HCT116 (cell line): ENCODE results near the gene AGPS. TPM values are rescaled to one million over a fixed set of nuclear protein-coding genes. Genes with fewer than 3 reads are reported as not detected.
"Not testable (repeated sequence)": the region's sequence is repeated elsewhere in the genome, so short reads cannot be mapped to it uniquely, and the experiment has no call there.

Experiments used
- ATAC-seq: fragments of 200-7000 bp; cut with Tn5 transposase; 2 replicates; pipeline ENCODE4 v1.9.1; 2020; ENCODE audit warnings: mild to moderate bottlenecking, moderate library complexity
- BruUV-seq: library from RNA; stranded (reverse); fragments of 400-500 nt; replicated peaks from 2 replicates; lab custom pipeline; 2021; lab: Mats Ljungman, UMichigan
- CTCF ChIA-PET: fragments of 300-600 bp; sonication (Branson Sonifier 250); formaldehyde crosslinking; loops from one replicate; lab custom pipeline; 2021; ENCODE audit warnings: antibody characterized with exemption; lab: Charles Lee
- POLR2A ChIA-PET: fragments of 300-600, 350-600 bp; sonication (Branson Sonifier 250); formaldehyde crosslinking; loops from one replicate; lab custom pipeline; 2021; ENCODE audit warnings: antibody characterized with exemption; lab: Charles Lee
- RAD21 ChIA-PET, 2 experiments: fragments of 300-600 bp; sonication (Branson Sonifier 250); formaldehyde crosslinking; loops; one replicate each; lab custom pipeline; 2023; ENCODE audit warnings: low total read pairs in 2 of 2; ENCODE audit not compliant: uncharacterized antibody in 2 of 2, unreplicated experiment in 2 of 2, low non-redundant PET in 1 of 2; lab: Charles Lee
- DNase-seq: peaks from one replicate; pipeline ENCODE4 v3.0.0-alpha.2; 2010; ENCODE audit warnings: low read depth, low spot score
- H2AFZ ChIP-seq: fragments of 200-600 bp; shearing (Covaris generic), sonication (generic); 2 replicates; pipeline ENCODE4 v1.6.1; 2017; ENCODE audit warnings: low read depth, mixed run types, mixed read lengths, antibody characterized with exemption, low read length; ENCODE audit not compliant: poor library complexity, severe bottlenecking
- H3K27ac ChIP-seq: 2 replicates; pipeline ENCODE4 v1.5.1; 2012; ENCODE audit warnings: low read depth, low read length
- H3K27me3 ChIP-seq: fragments of 200-600 bp; sonication (generic); 2 replicates; pipeline ENCODE4 v1.6.1; 2016; ENCODE audit warnings: mixed run types, low read length, mixed read lengths; ENCODE audit not compliant: insufficient read depth
- H3K36me3 ChIP-seq, 2 experiments: fragments of 200-500 bp in 1 of 2; fragments of 200-600 bp in 1 of 2; sonication (Bioruptor generic) in 1 of 2; sonication (generic) in 1 of 2; 2 replicates each; pipeline versions ENCODE4 v1.5.1 to v1.6.1; 2014 to 2016; ENCODE audit warnings: low read length in 2 of 2, inconsistent platforms in 1 of 2, mixed read lengths in 1 of 2, mixed run types in 1 of 2; ENCODE audit not compliant: insufficient read depth in 2 of 2, control insufficient read depth in 1 of 2
- H3K4me1 ChIP-seq, 2 experiments: fragments of 200-600 bp in 1 of 2; sonication (generic) in 1 of 2; 2 replicates each; pipeline versions ENCODE4 v1.5.1 to v1.6.1; 2012 to 2017; ENCODE audit warnings: low read length in 2 of 2, inconsistent platforms in 1 of 2, mild to moderate bottlenecking in 1 of 2, mixed read lengths in 1 of 2, mixed run types in 1 of 2, moderate library complexity in 1 of 2; ENCODE audit not compliant: insufficient read depth in 2 of 2, control insufficient read depth in 1 of 2
- H3K4me2 ChIP-seq: fragments of 200-600 bp; sonication (generic); 2 replicates; pipeline ENCODE4 v1.6.1; 2017; ENCODE audit warnings: mixed run types, low read length, mixed read lengths
- H3K4me3 ChIP-seq, 2 experiments: fragments of 200-600 bp in 1 of 2; sonication (generic) in 1 of 2; replicated peaks in 1 of 2; 2 replicates each; pipeline ENCODE4 v1.5.1; 2011 to 2016; ENCODE audit warnings: low read length in 2 of 2, control low read depth in 1 of 2, low read depth in 1 of 2, mild to moderate bottlenecking in 1 of 2, mixed read lengths in 1 of 2, mixed run types in 1 of 2
- H3K79me2 ChIP-seq: fragments of 200-600 bp; sonication (generic); 2 replicates; pipeline ENCODE4 v1.6.1; 2017; ENCODE audit warnings: mild to moderate bottlenecking, mixed run types, low read length, moderate library complexity, mixed read lengths; ENCODE audit not compliant: insufficient read depth
- H3K9ac ChIP-seq: fragments of 200-600 bp; sonication (generic); 2 replicates; pipeline ENCODE4 v1.6.1; 2016; ENCODE audit warnings: low read length, mixed read lengths
- H3K9me2 ChIP-seq: fragments of 200-600 bp; sonication (generic), shearing (Covaris generic); 2 replicates; pipeline ENCODE4 v1.6.1; 2017; ENCODE audit warnings: mixed run types, mild to moderate bottlenecking, moderate library complexity; ENCODE audit not compliant: insufficient read depth
- H3K9me3 ChIP-seq, 2 experiments: fragments of 200-500 bp in 1 of 2; fragments of 200-600 bp in 1 of 2; sonication (Bioruptor generic) in 1 of 2; sonication (generic) in 1 of 2; 2 replicates each; pipeline ENCODE4 v1.6.1; 2014 to 2017; ENCODE audit warnings: low read length in 2 of 2, mixed read lengths in 2 of 2, inconsistent platforms in 1 of 2, low read depth in 1 of 2, mild to moderate bottlenecking in 1 of 2, mixed run types in 1 of 2, moderate library complexity in 1 of 2; ENCODE audit not compliant: control insufficient read depth in 1 of 2, insufficient read depth in 1 of 2
- H4K20me1 ChIP-seq: fragments of 200-600 bp; sonication (generic), shearing (Covaris generic); 2 replicates; pipeline ENCODE4 v1.6.1; 2017; ENCODE audit warnings: mixed run types, mild to moderate bottlenecking, moderate library complexity; ENCODE audit not compliant: insufficient read depth
- ATF3 ChIP-seq: IDR thresholded peaks from 2 replicates; pipeline ENCODE4 v1.6.1; 2012
- CBX3 ChIP-seq: IDR thresholded peaks from 2 replicates; pipeline ENCODE4 v1.6.1; 2012; ENCODE audit warnings: low read depth
- CEBPB ChIP-seq: IDR thresholded peaks from 2 replicates; pipeline ENCODE4 v1.6.1; 2012; ENCODE audit warnings: low read depth
- EGR1 ChIP-seq: IDR thresholded peaks from 2 replicates; pipeline ENCODE4 v1.6.1; 2012; ENCODE audit warnings: low read depth
- ELF1 ChIP-seq: IDR thresholded peaks from 2 replicates; pipeline ENCODE4 v1.6.1; 2012; ENCODE audit warnings: low read depth, borderline replicate concordance
- EZH2 ChIP-seq: fragments of 200-600 bp; sonication (generic); IDR thresholded peaks from 2 replicates; pipeline ENCODE4 v1.6.1; 2017; ENCODE audit warnings: antibody characterized with exemption, mixed run types
- EZH2phosphoT487 ChIP-seq: fragments of 200-600 bp; IDR thresholded peaks from 2 replicates; pipeline ENCODE4 v1.6.1; 2018; ENCODE audit warnings: antibody characterized with exemption, borderline replicate concordance
- FOSL1 ChIP-seq: IDR thresholded peaks from 2 replicates; pipeline ENCODE4 v1.6.1; 2012; ENCODE audit warnings: low read depth
- JUND ChIP-seq: IDR thresholded peaks from 2 replicates; pipeline ENCODE4 v1.6.1; 2012
- MAX ChIP-seq: IDR thresholded peaks from 2 replicates; pipeline ENCODE4 v1.6.1; 2012
- POLR2A ChIP-seq: IDR thresholded peaks from 2 replicates; pipeline ENCODE4 v1.7.0; 2011; ENCODE audit warnings: borderline replicate concordance; ENCODE audit not compliant: insufficient read depth, insufficient read length; ENCODE audit errors: extremely low read depth
- POLR2AphosphoS5 ChIP-seq: IDR thresholded peaks from 2 replicates; pipeline ENCODE4 v1.6.1; 2011; ENCODE audit warnings: mild to moderate bottlenecking, low read depth, low read length, moderate library complexity
- RAD21 ChIP-seq: IDR thresholded peaks from 2 replicates; pipeline ENCODE4 v1.6.1; 2012; ENCODE audit warnings: low read depth, mild to moderate bottlenecking
- REST ChIP-seq: IDR thresholded peaks from 2 replicates; pipeline ENCODE4 v1.6.1; 2012; ENCODE audit warnings: low read depth
- SIN3A ChIP-seq: IDR thresholded peaks from 2 replicates; pipeline ENCODE4 v1.6.1; 2012; ENCODE audit warnings: low read depth
- SP1 ChIP-seq: IDR thresholded peaks from 2 replicates; pipeline ENCODE4 v1.6.1; 2012; ENCODE audit warnings: low read depth
- SRF ChIP-seq: IDR thresholded peaks from 2 replicates; pipeline ENCODE4 v1.6.1; 2012; ENCODE audit warnings: low read depth
- TCF7L2 ChIP-seq: IDR thresholded peaks from 2 replicates; pipeline ENCODE4 v1.7.0; 2011; ENCODE audit warnings: borderline replicate concordance, inconsistent platforms; ENCODE audit not compliant: insufficient read depth, insufficient read length; ENCODE audit errors: extremely low read depth
- ZFX ChIP-seq: fragments of 450-650 bp; IDR thresholded peaks from 2 replicates; pipeline ENCODE4 v1.6.1; 2017
- ZNF274 ChIP-seq: fragments of 200-500 bp; sonication (Bioruptor generic); IDR thresholded peaks from 2 replicates; pipeline ENCODE4 v1.6.1; 2014; ENCODE audit warnings: mild to moderate bottlenecking, low read depth, low read length, inconsistent platforms
- intact Hi-C: fragments of 100-400 bp; cut with micrococcal nuclease; formaldehyde crosslinking; loops from 2 replicates; pipeline ENCODE4 v1.10.0; 2022
- total RNA-seq: library from RNA; stranded (reverse); gene quantifications from one replicate; pipeline ENCODE4 v1.2.1, GENCODE V29; 2021; ENCODE audit not compliant: unreplicated experiment

Gene AGPS
- total RNA-seq, 1 experiment from 2014 or later: 66.6 TPM

- ATAC-seq: no peak
- CTCF ChIA-PET: no interaction called here
- intact Hi-C loops: no loop called here
- no peaks in the 10 kb centered on the region for H3K9me3 ChIP-seq
- H3K79me2 ChIP-seq: no peaks in the 10 kb centered on the region
- H3K4me2 ChIP-seq: no peak overlapping the region
- no peaks in the 10 kb centered on the region for H3K9me2 ChIP-seq
- POLR2A ChIA-PET: no interaction called here
- no peaks in the 10 kb centered on the region for H3K36me3 ChIP-seq
- no peak for TF ChIP-seq REST
- TF ChIP-seq POLR2AphosphoS5: no peak
- no peak for TF ChIP-seq ZFX
- no peak for TF ChIP-seq SIN3A
- no peak for TF ChIP-seq CEBPB
- no peak for TF ChIP-seq CBX3
- TF ChIP-seq POLR2A: no peak
- TF ChIP-seq TCF7L2: no peak
- TF ChIP-seq ELF1: no peak
- no peak for TF ChIP-seq SRF
- no peak for TF ChIP-seq EZH2phosphoT487
- no peak for TF ChIP-seq SP1
- no peak for TF ChIP-seq EZH2
- no peak for TF ChIP-seq FOSL1
- TF ChIP-seq MAX: no peak
- TF ChIP-seq RAD21: no peak
- TF ChIP-seq JUND: no peak
- TF ChIP-seq ATF3: no peak
- TF ChIP-seq EGR1: no peak
- TF ChIP-seq ZNF274: no peak
- no peak overlapping the region for H3K4me3 ChIP-seq
- no peaks in the 10 kb centered on the region for H3K4me1 ChIP-seq
- no peak overlapping the region for H3K9ac ChIP-seq
- no peaks in the 10 kb centered on the region for H3K27me3 ChIP-seq
- no peak overlapping the region for H2AFZ ChIP-seq
- BruUV-seq: no TSS peak
- no peak for DNase-seq
- no peak overlapping the region for H3K27ac ChIP-seq
- H4K20me1 ChIP-seq: no peaks in the 10 kb centered on the region
- RAD21 ChIA-PET: no interaction called here
Observed at GRCh38 chr2:177363332-177363731, 29.2 kb upstream of the AGPS start.

- BruUV-seq, CTCF ChIA-PET: not testable (repeated sequence)
Observed at GRCh38 chr2:177365764-177366163, 26.8 kb upstream of the AGPS start.

More at GRCh38 chr2:177365764-177366163, 26.8 kb upstream of the AGPS start:
- H3K79me2 ChIP-seq, H3K4me3 ChIP-seq, H3K9me2 ChIP-seq, H3K9ac ChIP-seq, RAD21 ChIA-PET, H3K27ac ChIP-seq, intact Hi-C loops, H2AFZ ChIP-seq, H3K4me2 ChIP-seq, H3K9me3 ChIP-seq, DNase-seq, H3K27me3 ChIP-seq, H4K20me1 ChIP-seq, H3K4me1 ChIP-seq, ATAC-seq, H3K36me3 ChIP-seq: not testable (repeated sequence)
- POLR2A ChIA-PET: interaction anchor here (0.9 kb wide), 1 partner anchor 10 kb away, joined by 3 read pairs; no protein-coding TSS in a partner anchor
